ENCODE results near the gene RTL9.
"Not testable (repeated sequence)": the region's sequence is repeated elsewhere in the genome, so short reads cannot be mapped to it uniquely, and the experiment has no call there.

RTL9 gene

GRCh38 chrX:110346681-110347080 lies 12.0 kb upstream of the RTL9 start:
- no peak for DNase-seq

DNA sequence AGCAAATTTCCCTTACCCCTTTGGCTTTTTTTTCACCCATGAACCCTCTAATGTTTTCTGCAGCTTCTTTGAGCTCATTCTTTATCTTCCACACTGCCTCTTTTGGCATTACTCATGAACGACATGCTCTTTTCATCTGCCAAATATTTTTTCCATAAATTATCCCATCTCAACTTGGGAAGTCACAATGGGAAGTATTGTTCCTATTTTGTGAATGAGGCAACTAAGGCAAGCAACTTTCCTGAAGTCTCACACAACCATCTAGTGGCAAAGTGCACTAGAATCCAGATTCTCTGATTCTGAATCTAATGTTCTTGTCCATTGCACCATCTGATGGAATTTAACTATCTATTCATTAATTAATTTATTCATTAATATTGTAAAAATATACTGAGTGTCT lies 625 bp downstream of the RTL9 start:
- DNase-seq: no peak

DNA sequence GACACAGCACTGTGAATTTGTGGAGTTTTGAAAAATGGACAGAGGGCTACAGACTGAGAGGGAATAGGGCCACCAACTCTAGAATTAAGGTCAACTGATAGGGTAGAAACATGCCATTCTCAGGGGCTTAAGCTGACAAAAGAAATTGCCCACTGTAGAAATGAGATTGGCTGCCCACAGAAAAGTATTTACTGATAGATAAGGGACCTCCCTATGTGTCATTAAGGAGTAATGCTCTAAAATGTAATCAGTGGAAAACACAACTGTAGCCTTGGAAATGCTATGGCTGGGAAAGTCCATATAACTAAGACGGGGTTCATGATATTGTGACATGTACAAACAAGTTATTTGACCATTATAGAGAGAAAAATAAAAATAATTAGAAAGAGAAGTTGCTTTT lies 4.6 kb downstream of the RTL9 start:
- no peak for DNase-seq

GRCh38 chrX:110373310-110373709 lies 14.7 kb downstream of the RTL9 start:
- no peak for DNase-seq

DNA sequence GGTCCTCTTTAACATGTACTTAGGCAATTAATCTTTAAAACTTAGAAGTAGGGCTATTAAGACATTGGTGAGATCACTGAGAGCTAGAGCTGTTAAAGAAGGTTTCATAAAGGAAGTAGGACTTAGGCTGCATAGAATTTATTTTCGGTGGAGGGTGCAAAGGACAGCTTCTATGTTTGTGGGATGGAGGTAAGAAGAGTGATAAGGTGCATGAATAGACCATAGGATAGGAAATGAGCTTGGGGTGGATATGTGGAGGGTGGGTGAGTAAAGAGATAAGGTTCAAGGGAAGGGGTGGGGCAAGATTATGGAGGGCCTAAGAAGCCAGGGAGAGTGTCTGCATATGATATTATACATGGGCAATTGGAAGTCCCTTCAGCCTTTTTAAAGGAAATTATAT lies 15.9 kb downstream of the RTL9 start:
- no peak for DNase-seq

DNA sequence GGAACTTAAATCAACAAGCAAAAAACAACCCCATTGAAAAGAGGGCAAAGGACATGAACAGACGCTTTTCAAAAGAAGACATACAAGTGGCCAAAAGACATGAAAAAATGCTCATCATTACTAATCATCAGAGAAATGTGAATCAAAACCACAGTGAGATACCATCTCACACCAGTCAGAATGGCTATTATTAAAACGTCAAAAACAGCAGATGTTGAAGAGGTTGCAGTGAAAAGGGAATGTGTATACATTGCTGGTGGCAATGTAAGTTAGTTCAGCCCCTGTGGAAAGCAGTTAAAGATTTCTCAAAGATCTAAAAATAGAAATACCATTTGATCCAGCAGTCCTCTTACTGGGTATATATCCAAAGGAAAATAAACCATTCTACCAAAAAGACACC lies 22.6 kb downstream of the RTL9 start:
- DNase-seq: no peak

DNA sequence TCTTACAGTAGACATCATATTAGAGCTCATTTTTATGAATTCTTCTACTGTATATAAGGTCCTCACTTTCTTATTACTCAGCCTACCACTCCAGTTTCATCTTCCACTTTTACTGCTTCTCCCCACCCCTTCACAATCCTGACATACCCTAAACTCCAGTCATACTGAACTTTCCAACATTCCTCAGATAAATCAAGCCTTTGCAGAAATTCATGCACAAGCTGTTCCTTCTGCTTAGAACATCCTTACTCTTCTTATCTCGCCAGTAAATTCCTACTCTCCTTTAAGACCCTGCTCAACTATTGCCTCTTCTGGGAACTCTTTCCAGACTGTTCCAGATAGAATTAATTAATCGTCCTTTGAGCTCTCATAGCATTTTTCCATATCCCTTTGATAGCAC lies 24.8 kb downstream of the RTL9 start:
- DNase-seq: no peak

DNA sequence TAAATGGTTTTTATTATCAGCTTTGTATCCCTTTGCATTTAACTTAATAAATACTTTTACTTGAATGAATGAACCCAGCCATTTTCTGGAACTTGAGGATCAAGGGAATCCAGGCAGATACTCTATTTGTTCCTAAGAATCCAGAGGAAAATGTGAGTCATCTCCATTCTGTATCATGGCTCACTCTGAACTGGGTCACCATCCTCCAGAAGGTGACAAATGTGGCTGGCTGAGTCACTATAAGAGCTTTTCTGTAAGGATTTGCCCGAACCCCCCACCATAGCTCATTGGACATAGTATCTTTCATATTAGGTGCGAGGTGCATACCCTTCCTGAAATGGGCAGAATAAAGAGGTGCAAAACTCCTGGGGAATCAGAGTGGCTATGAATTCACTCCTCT lies 25.8 kb downstream of the RTL9 start:
- DNase-seq: no peak

GRCh38 chrX:110389570-110389969 lies 30.9 kb downstream of the RTL9 start:
- DNase-seq: no peak

DNA sequence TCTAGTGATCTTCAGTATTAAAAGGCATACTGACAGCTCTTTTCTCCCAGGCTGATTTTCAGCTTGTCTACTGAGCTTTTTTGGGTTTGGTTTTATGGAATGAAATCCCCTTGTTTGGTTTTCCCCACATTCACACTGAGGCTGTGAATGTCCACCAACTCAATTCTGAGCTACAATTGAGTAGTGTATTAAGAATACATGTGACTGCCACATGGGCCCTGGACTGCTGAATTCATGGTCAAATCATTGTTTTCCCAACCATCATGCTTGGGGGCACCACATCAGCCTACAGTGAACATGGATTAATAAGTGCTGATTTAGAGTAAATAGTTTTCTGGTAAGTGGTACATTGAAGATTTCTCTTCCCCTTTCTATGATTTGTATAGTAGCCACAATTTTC lies 32.4 kb downstream of the RTL9 start:
- no peak for DNase-seq

DNA sequence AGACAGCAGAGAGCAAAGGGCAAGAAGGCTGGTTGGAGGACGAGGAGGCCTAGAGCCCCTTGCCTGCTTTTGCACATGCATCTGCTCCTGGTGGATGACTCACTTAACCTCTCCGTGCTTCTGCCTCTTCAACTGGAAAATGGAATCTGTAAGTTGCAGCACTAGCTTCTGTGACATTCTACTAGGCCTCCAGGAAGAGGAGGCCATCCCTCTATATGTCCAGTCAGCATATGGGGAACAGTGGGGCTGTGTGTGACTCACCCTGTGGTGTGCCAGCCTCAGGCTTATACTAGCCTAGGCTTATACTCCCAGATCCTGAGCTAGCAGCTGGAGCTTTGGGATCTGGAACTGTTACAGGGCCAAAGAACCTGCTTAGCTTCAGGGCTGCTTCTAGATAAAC lies 36.0 kb downstream of the RTL9 start:
- DNase-seq: no peak

GRCh38 chrX:110395877-110396276 lies 37.2 kb downstream of the RTL9 start:
- DNase-seq: no peak

- DNase-seq: no peak
These were observed 38.1 kb downstream of the RTL9 start for GRCh38 chrX:110396735-110397134.

DNA sequence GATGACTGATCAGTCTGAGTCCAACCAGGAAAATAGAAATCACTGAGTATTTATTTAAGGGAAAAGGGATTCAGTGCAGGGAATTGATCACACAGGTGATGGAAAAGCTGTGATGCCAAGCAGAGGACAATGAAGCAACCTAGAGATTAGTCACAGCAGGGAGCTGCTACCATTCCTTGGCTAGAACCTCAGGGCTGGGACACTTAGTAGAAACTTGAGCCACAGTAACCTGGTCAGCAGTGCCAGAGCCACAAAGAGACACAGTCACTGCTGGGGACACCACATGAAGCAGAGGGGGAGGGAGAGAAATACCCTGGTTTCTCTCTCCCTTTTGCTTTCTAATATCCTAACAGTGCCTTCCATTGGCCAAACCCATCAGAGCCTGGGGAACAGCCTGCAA lies 38.7 kb downstream of the RTL9 start:
- DNase-seq: no peak

- DNase-seq: no peak
These were observed 39.3 kb downstream of the RTL9 start for GRCh38 chrX:110397904-110398303.

DNA sequence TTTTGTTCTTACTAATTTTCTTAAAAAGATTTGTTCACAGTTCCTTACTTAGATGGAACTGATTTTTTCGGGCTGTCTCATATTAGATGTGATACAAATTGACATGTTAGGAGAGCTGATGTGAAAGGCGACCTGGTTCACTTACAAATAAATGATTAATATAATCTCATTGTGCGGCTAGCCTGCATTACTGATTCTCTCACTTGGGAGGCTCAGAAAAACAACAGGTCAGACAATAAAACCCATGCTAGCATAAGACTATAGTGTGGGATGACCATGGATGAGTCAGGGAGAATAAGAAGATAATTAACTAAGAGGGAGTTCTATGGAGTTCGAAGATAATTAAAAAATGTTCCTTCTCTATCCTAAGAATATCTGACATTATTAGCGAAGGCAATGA lies 40.8 kb downstream of the RTL9 start:
- no peak for DNase-seq

DNA sequence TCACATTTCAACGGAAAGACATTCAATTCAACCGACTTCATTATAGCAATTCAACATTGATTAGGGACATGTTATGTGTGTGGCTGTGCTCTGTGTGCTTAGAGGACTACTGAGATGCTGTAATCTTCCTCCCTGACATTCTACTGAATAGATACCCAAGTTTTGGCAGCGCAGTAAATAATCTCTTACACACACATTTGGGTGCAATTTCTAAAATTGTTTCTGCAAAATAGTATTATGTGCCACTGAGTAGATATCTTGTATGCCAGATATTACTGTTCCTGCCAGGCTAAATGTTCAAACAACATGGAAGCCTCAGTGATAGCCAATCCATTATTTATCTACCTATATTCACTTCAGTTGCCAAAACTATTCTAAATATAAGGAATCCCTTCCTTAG lies 41.3 kb downstream of the RTL9 start:
- no peak for DNase-seq

DNA sequence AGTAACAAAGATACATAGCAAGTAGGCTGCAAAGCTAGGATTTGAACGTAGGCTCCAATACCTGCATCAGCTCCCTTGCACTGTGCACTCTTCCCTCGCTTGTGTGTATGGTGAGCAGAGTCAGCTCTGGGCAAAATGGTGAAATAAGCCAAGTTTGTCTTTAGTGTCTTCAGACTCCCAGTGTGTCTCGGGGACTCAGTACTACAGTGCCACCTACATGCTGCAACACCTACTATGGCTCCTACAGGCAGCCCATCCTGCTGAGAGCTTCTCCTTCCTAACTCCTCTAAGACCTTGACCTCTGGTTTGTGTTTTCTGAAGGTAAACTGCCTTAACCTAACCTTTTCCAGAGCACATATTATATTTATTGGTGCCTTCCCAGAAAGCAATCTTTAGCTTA lies 42.5 kb downstream of the RTL9 start:
- DNase-seq: no peak

GRCh38 chrX:110402091-110402849 lies 43.6 kb downstream of the RTL9 start:
- no peak for DNase-seq

GRCh38 chrX:110402850-110403221 lies 44.2 kb downstream of the RTL9 start:
- DNase-seq: no peak

DNA sequence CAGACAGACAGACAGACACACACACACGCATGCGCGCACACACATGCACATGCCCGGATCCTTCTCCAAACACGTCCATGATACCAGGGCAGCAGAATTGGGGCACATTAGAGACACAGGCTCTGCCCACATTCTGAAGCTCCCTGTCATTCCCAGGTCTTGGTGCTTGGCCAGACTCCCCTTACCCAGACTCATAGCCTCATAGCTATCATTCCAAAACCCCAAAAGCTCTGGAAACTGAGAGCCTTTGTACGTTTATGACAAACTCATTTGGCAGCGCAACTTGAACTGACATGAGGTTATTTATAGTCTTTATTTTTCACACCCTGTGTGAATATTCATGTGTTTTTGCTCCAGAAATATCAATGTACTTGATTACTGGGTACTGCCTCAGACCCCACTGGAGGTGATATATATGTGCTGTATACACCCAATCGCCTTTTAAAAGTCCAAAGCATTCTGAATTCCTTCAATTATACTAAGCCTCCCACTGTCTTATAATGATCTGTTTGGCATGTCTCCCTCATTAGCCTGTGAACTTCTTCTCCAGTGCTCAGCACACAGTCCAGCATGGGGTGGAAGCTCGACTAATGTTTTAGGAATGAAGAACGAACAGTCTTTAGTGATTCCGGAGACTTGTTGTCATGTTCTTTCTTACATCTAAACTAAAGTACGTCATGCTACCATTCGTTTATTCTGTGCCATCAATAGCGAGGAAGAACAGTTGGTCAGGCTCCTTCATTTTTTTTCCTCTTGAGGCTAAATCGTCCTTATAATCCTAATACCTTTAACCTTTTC lies 45.0 kb downstream of the RTL9 start:
- DNase-seq: no peak

DNA sequence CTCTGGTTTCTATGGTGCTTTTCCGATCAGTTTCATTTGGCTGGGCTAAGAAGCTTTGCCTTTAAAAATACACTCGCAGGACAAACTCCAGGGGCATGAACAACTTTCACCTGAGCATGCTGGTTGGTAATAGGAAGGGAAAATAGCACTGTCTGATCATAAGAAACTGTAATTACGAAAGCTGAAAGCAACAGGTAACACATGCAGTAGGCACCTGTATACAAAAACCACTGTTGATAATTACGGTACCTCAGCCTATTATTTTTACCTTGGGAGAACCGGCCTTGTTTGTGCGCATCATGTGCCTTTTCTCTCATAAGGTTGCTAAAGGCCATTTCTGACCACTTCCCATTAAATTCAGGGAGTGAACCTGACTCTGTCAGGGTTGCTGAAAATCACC lies 45.7 kb downstream of the RTL9 start:
- DNase-seq: no peak

DNA sequence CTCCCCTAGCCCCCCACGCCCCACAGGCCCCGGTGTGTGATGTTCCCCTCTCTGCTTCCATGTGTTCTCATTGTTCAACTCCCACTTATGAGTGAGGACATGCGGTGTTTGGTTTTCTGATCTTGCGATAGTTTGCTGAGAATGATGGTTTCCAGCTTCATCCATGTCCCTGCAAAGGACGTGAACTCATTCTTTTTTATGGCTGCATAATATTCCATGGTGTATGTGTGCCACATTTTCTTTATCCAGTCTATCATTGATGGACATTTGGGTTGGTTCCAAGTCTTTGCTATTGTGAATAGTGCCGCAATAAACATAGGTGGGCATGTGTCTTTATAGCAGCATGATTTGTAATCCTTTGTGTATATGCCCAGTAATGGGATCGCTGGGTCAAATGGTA lies 47.6 kb downstream of the RTL9 start:
- DNase-seq: not testable (repeated sequence)

DNA sequence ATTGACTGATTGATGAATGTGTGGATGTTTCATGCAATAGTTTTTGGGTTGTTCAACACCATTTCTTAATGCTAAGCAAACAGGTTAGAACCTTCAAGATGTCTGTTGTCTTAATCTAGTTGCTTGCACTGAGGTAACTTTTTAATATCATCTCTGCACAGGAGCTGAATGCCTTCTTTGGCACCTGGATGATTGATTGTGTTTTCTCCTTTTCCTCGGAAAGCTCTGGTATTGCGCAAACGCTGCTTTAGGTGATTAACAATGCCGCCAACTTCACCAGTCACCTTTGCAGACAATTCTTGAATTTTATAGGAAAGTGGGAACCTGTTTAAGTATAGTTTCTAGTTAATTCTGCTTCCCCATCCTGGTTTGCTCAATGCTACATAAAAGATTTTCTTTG lies 48.2 kb downstream of the RTL9 start:
- no peak for DNase-seq
